ENCODE data around the gene PNMT. TPM values are rescaled to one million over a fixed set of nuclear protein-coding genes. Genes with fewer than 3 reads are reported as not detected.

Gene PNMT
- total RNA-seq, 1 donor from 2014 or later: not detected

GRCh38 chr17:39648616-39649366, 19.5 kb upstream of the PNMT start:
- H3K4me3 ChIP-seq (ENCODE audit: low read depth, low read length): no peak overlapping the region
- DNase-seq (ENCODE audit: low read depth) (no peak), FAIRE-seq (no peak)
- H3K36me3 ChIP-seq (ENCODE audit: control insufficient read depth, insufficient read depth, low read length): no peaks in the 10 kb centered on the region
- H3K27me3 ChIP-seq (ENCODE audit: control insufficient read depth, insufficient read depth, low read length): no peaks in the 10 kb centered on the region
- TF ChIP-seq CTCF (IDR thresholded peaks at IDR 0.05; ENCODE audit: insufficient read depth, low read length, severe bottlenecking): no peak

GRCh38 chr17:39650121-39650579, 18.1 kb upstream of the PNMT start:
- Histone ChIP-seq H3K4me3 (ENCODE audit: low read depth, low read length) (no peak overlapping the region), H3K27me3 (ENCODE audit: control insufficient read depth, insufficient read depth, low read length) (no peaks in the 10 kb centered on the region), H3K36me3 (ENCODE audit: control insufficient read depth, insufficient read depth, low read length) (no peaks in the 10 kb centered on the region)
- DNase-seq (ENCODE audit: low read depth) (no peak), FAIRE-seq (no peak)
- no peak for TF ChIP-seq CTCF (IDR thresholded peaks at IDR 0.05; ENCODE audit: insufficient read depth, low read length, severe bottlenecking)

GRCh38 chr17:39651923-39652586, 16.2 kb upstream of the PNMT start:
- DNase-seq (ENCODE audit: low read depth) (no peak), FAIRE-seq (no peak)
- Histone ChIP-seq H3K4me3 (ENCODE audit: low read depth, low read length) (no peak overlapping the region), H3K36me3 (ENCODE audit: control insufficient read depth, insufficient read depth, low read length) (peaks cover 1% of the 10 kb centered on the region), H3K27me3 (ENCODE audit: control insufficient read depth, insufficient read depth, low read length) (no peaks in the 10 kb centered on the region)
- TF ChIP-seq CTCF (IDR thresholded peaks at IDR 0.05; ENCODE audit: insufficient read depth, low read length, severe bottlenecking): no peak

GRCh38 chr17:39652587-39653315, 15.5 kb upstream of the PNMT start:
- no peak for TF ChIP-seq CTCF (IDR thresholded peaks at IDR 0.05; ENCODE audit: insufficient read depth, low read length, severe bottlenecking)
- Histone ChIP-seq H3K4me3 (ENCODE audit: low read depth, low read length) (no peak overlapping the region), H3K36me3 (ENCODE audit: control insufficient read depth, insufficient read depth, low read length) (peaks cover 1% of the 10 kb centered on the region), H3K27me3 (ENCODE audit: control insufficient read depth, insufficient read depth, low read length) (no peaks in the 10 kb centered on the region)
- no peak for FAIRE-seq
- DNase-seq (ENCODE audit: low read depth): no peak

GRCh38 chr17:39653316-39653661, 15.0 kb upstream of the PNMT start:
- no peak for TF ChIP-seq CTCF (IDR thresholded peaks at IDR 0.05; ENCODE audit: insufficient read depth, low read length, severe bottlenecking)
- peaks cover 2% of the 10 kb centered on the region for H3K36me3 ChIP-seq (ENCODE audit: control insufficient read depth, insufficient read depth, low read length)
- no peak for DNase-seq (ENCODE audit: low read depth)
- no peaks in the 10 kb centered on the region for H3K27me3 ChIP-seq (ENCODE audit: control insufficient read depth, insufficient read depth, low read length)
- H3K4me3 ChIP-seq (ENCODE audit: low read depth, low read length): no peak overlapping the region
- FAIRE-seq: no peak
